Vagina (tissue), 2 donors: ENCODE measurements around the gene DNAH12. TPM values are rescaled to one million over a fixed set of nuclear protein-coding genes. Genes with fewer than 3 reads are reported as not detected.

Source experiments
- DNase-seq, 2 donors: peaks; one replicate each; pipeline ENCODE4 v3.0.0-alpha.2; 2017; ENCODE audit errors: extremely low spot score in 2 of 2
- H3K27ac ChIP-seq: fragments of 200-600 bp; sonication (generic); one replicate; pipeline ENCODE4 v1.5.1; 2019
- H3K27me3 ChIP-seq: fragments of 200-600 bp; sonication (generic); one replicate; pipeline ENCODE4 v1.5.1; 2019
- H3K36me3 ChIP-seq, 2 donors: fragments of 200-600 bp; sonication (generic); one replicate each; pipeline ENCODE4 v1.5.1; 2017 to 2019
- H3K4me1 ChIP-seq: fragments of 200-600 bp; sonication (generic); one replicate; pipeline ENCODE4 v1.5.1; 2019
- H3K4me3 ChIP-seq, 2 donors: fragments of 200-600 bp; sonication (generic); 1 replicate in 1 of 2; 2 replicates in 1 of 2; pipeline ENCODE4 v1.5.1; 2016 to 2019
- H3K9me3 ChIP-seq: fragments of 200-600 bp; sonication (generic); one replicate; pipeline ENCODE4 v1.5.1; 2019
- POLR2A ChIP-seq, 2 donors: fragments of 450-650 bp; IDR thresholded peaks; one replicate each; pipeline ENCODE4 v1.6.1; 2017; ENCODE audit warnings: antibody characterized with exemption in 2 of 2, mild to moderate bottlenecking in 2 of 2, moderate library complexity in 2 of 2
- POLR2AphosphoS5 ChIP-seq, 2 donors: sonication (generic); formaldehyde crosslinking; IDR thresholded peaks; one replicate each; pipeline ENCODE4 v1.9.0; 2017; ENCODE audit warnings: antibody characterized with exemption in 2 of 2, mild to moderate bottlenecking in 2 of 2, low read depth in 1 of 2; ENCODE audit not compliant: insufficient read depth in 1 of 2
- intact Hi-C: fragments of 100-400 bp; cut with DNase I; formaldehyde crosslinking; loops from one replicate; pipeline ENCODE4 v1.15.1; 2023
- total RNA-seq: library from RNA; depleted of rRNA; stranded (reverse); fragments of >200 nt; gene quantifications from one replicate; pipeline ENCODE4 v1.2.3, GENCODE V29; 2016
- TF ChIP-seq, protein P1 (sequence below), 3 experiments: fragments of 450-650 bp in 2 of 3; fragments of 200-600 bp in 1 of 3; sonication (generic) in 1 of 3; IDR thresholded peaks; one replicate each; pipeline ENCODE4 v1.5.1; 2017 to 2019; ENCODE audit warnings: antibody characterized with exemption in 3 of 3, mild to moderate bottlenecking in 2 of 3, moderate library complexity in 2 of 3

DNAH12 gene
- total RNA-seq, 1 donor from 2014 or later: 0.25 TPM

DNA sequence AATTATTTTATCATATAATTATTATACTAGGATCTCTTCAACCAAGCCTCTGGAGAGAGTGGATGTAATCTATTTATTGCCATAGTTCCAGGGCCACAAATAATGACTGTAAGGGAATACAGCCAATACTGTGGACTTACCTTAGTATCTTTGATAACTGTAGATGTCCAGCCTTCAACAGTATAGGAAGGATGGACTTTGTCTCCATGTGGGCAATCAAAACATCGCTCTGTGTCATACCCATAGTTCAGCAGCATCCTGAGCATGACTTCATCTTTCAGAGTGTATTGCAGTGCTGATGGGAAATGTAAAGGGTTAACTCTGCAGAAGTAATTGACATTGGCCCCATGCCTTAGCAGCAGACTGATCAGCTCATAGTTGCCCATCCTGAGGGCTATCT, 265.9 kb downstream of the DNAH12 start:
- no peaks in the 10 kb centered on the region for H3K9me3 ChIP-seq
- no peaks in the 10 kb centered on the region for H3K4me1 ChIP-seq
- no peaks in the 10 kb centered on the region for H3K36me3 ChIP-seq
- H3K4me3 ChIP-seq: no peak overlapping the region
- no peak overlapping the region for H3K27ac ChIP-seq
- intact Hi-C loops: no loop called here
- no peak for DNase-seq
- TF ChIP-seq, protein P1, sequence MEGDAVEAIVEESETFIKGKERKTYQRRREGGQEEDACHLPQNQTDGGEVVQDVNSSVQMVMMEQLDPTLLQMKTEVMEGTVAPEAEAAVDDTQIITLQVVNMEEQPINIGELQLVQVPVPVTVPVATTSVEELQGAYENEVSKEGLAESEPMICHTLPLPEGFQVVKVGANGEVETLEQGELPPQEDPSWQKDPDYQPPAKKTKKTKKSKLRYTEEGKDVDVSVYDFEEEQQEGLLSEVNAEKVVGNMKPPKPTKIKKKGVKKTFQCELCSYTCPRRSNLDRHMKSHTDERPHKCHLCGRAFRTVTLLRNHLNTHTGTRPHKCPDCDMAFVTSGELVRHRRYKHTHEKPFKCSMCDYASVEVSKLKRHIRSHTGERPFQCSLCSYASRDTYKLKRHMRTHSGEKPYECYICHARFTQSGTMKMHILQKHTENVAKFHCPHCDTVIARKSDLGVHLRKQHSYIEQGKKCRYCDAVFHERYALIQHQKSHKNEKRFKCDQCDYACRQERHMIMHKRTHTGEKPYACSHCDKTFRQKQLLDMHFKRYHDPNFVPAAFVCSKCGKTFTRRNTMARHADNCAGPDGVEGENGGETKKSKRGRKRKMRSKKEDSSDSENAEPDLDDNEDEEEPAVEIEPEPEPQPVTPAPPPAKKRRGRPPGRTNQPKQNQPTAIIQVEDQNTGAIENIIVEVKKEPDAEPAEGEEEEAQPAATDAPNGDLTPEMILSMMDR (IDR thresholded peaks at IDR 0.05): no peak
- TF ChIP-seq POLR2A (IDR thresholded peaks at IDR 0.05): no peak
- no peak for TF ChIP-seq POLR2AphosphoS5 (IDR thresholded peaks at IDR 0.05; ENCODE audit: insufficient read depth in 1 of 2, low read depth in 1 of 2)
- H3K27me3 ChIP-seq: no peaks in the 10 kb centered on the region

DNA sequence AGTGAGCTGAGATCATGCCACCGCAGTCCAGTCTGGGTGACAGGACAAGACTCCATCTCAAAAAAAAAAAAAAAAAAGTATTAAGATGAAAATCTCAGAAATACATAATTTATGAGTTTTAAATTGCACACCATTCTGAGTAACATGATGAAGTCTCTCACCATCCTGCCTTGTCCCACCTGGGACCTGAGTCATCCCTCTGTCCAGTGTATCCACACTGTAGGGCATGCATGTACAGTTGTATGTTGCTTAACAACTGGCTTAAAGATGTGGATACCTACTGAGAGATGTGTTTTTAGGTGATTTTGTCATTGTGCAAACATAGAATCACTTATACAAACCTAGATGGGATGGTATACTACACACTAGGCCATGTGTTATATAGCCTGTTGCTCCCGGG, 268.8 kb downstream of the DNAH12 start:
- Histone ChIP-seq H3K4me3 (no peak overlapping the region), H3K4me1 (no peaks in the 10 kb centered on the region), H3K27ac (no peak overlapping the region), H3K9me3 (no peaks in the 10 kb centered on the region), H3K27me3 (no peaks in the 10 kb centered on the region), H3K36me3 (no peaks in the 10 kb centered on the region)
- TF ChIP-seq POLR2A (IDR thresholded peaks at IDR 0.05) (no peak), POLR2AphosphoS5 (IDR thresholded peaks at IDR 0.05; ENCODE audit: insufficient read depth in 1 of 2, low read depth in 1 of 2) (no peak)
- TF ChIP-seq, protein P1 (IDR thresholded peaks at IDR 0.05): no peak
- DNase-seq: no peak
- intact Hi-C loops: no loop called here

DNA sequence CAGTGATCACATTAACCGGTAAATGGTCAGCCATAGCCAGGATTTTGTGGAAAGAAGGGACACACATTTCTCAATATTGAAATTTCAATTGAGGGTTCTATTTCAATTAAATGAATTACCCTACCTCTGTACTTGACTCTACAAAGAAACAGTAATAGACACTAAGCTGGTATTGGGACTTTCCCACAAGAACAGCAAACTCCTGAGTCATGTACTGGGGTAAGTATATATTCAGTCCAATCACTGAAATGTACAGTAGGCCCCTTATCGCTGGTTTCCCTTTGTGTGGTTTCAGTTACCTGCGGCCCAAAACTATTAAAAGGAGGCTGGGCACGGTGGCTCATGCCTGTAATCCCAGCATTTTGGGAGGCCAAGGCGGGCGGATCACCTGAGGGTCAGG, 269.3 kb downstream of the DNAH12 start:
- no peak overlapping the region for H3K27ac ChIP-seq
- no peak overlapping the region for H3K4me3 ChIP-seq
- no peaks in the 10 kb centered on the region for H3K4me1 ChIP-seq
- DNase-seq: no peak
- intact Hi-C loops: no loop called here
- no peaks in the 10 kb centered on the region for H3K27me3 ChIP-seq
- TF ChIP-seq POLR2A (IDR thresholded peaks at IDR 0.05) (no peak), POLR2AphosphoS5 (IDR thresholded peaks at IDR 0.05; ENCODE audit: insufficient read depth in 1 of 2, low read depth in 1 of 2) (no peak)
- TF ChIP-seq, protein P1 (IDR thresholded peaks at IDR 0.05): no peak
- H3K9me3 ChIP-seq: no peaks in the 10 kb centered on the region
- H3K36me3 ChIP-seq: peaks cover 0 to 4% of the 10 kb centered on the region in 2 donors

DNA sequence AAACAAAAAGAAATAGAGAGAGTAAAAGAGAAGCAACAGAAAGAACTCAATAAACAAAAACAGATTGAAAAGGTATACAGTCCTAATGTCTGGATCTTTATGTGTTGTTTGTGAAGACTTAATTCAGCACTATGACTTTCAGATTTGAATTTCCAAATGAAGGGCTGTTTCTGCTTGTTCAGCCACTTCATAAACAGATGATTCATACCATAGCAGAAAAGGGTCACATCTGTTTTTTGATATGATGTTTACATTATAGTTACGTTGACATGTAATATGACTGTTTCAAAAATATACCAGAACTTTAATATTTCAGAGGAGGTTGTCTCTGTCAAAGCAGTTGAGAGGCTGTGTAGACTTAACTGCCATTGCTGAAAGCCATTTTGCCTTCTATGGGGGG, 275.7 kb downstream of the DNAH12 start:
- Histone ChIP-seq H3K36me3 (peaks cover 0 to 44% of the 10 kb centered on the region in 2 donors), H3K4me3 (no peak overlapping the region), H3K27me3 (no peaks in the 10 kb centered on the region), H3K9me3 (no peaks in the 10 kb centered on the region), H3K27ac (no peak overlapping the region), H3K4me1 (no peaks in the 10 kb centered on the region)
- TF ChIP-seq, protein P1 (IDR thresholded peaks at IDR 0.05): no peak
- no peak for TF ChIP-seq POLR2AphosphoS5 (IDR thresholded peaks at IDR 0.05; ENCODE audit: insufficient read depth in 1 of 2, low read depth in 1 of 2)
- no peak for TF ChIP-seq POLR2A (IDR thresholded peaks at IDR 0.05)
- DNase-seq: no peak
- intact Hi-C loops: no loop called here

DNA sequence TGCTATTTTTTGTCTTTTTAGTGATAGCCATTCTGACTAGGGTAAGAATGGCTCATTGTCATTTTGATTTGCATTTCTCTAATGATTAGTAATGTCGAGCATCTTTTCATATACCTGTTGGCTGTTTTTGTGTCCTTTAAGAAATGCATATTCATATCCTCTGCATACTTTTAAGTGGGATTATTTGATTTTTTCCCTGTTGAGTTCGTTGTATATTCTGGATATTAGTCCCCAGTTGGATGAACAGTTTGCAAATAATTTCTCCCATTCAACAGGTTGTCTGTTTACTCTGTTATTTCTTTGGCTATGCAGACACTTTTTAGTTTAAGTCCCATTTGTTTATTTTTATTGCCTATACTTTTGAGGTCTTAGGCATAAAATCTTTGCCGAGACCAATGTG, 282.2 kb downstream of the DNAH12 start:
- H3K4me3 ChIP-seq: no peak overlapping the region
- peaks cover 3 to 77% of the 10 kb centered on the region in 2 donors for H3K36me3 ChIP-seq
- H3K9me3 ChIP-seq: no peaks in the 10 kb centered on the region
- TF ChIP-seq POLR2AphosphoS5 (IDR thresholded peaks at IDR 0.05; ENCODE audit: insufficient read depth in 1 of 2, low read depth in 1 of 2): no peak
- TF ChIP-seq, protein P1 (IDR thresholded peaks at IDR 0.05): no peak
- no peak for TF ChIP-seq POLR2A (IDR thresholded peaks at IDR 0.05)
- intact Hi-C loops: no loop called here
- H3K27ac ChIP-seq: no peak overlapping the region
- H3K27me3 ChIP-seq: no peaks in the 10 kb centered on the region
- DNase-seq: no peak
- no peaks in the 10 kb centered on the region for H3K4me1 ChIP-seq
